Aorta (tissue), 5 donors: Measurements from ENCODE around the gene FAT1. TPM values are rescaled to one million over a fixed set of nuclear protein-coding genes. Genes with fewer than 3 reads are reported as not detected.

Experiments used
- ATAC-seq: fragments of 200-7000 bp; cut with Tn5 transposase; one replicate; pipeline ENCODE4 v1.9.1; 2022; ENCODE audit warnings: moderate library complexity; ENCODE audit not compliant: low FRiP score
- DNase-seq, 2 donors: peaks; one replicate each; pipeline ENCODE4 v3.0.0-alpha.2; 2020
- H3K27ac ChIP-seq, 2 donors: one replicate each; pipeline ENCODE4 v1.5.1; 2013; ENCODE audit warnings: low read length in 2 of 2, mild to moderate bottlenecking in 2 of 2, moderate library complexity in 2 of 2, control low read depth in 1 of 2, inconsistent platforms in 1 of 2, low read depth in 1 of 2
- H3K27me3 ChIP-seq, 2 donors: one replicate each; pipeline ENCODE4 v1.6.1; 2013; ENCODE audit warnings: control low read depth in 1 of 2, low read length in 1 of 2, mild to moderate bottlenecking in 1 of 2, moderate library complexity in 1 of 2; ENCODE audit not compliant: insufficient read depth in 2 of 2, control insufficient read depth in 1 of 2
- H3K36me3 ChIP-seq, 2 donors: one replicate each; pipeline ENCODE4 v1.6.1; 2013; ENCODE audit warnings: control low read depth in 1 of 2, low read length in 1 of 2, mild to moderate bottlenecking in 1 of 2; ENCODE audit not compliant: insufficient read depth in 2 of 2, control insufficient read depth in 1 of 2
- H3K4me1 ChIP-seq, 2 donors: one replicate each; pipeline ENCODE4 v1.6.1; 2013; ENCODE audit warnings: low read length in 2 of 2, control low read depth in 1 of 2, mild to moderate bottlenecking in 1 of 2, moderate library complexity in 1 of 2; ENCODE audit not compliant: insufficient read depth in 2 of 2, control insufficient read depth in 1 of 2
- H3K4me3 ChIP-seq, 2 donors: one replicate each; pipeline ENCODE4 v1.5.1; 2013; ENCODE audit warnings: low read length in 2 of 2, control low read depth in 1 of 2, mild to moderate bottlenecking in 1 of 2
- H3K9me3 ChIP-seq: one replicate; pipeline ENCODE4 v1.6.1; 2013; ENCODE audit warnings: mild to moderate bottlenecking, low read length; ENCODE audit not compliant: control insufficient read depth
- WGBS, 2 donors: extraction: QIAGEN DNeasy Blood & Tissue Kit; methylation state at CpG; one replicate each; pipeline ENCODE4 v1.1.7; 2013; 5-methylcytosine and 5-hydroxymethylcytosine counted together
- intact Hi-C, 2 donors: fragments of 100-400 bp; cut with DNase I; formaldehyde crosslinking; loops; one replicate each; pipeline versions ENCODE4 v1.14.2 to v1.15.0; 2022
- polyA plus RNA-seq, 2 donors: library from polyadenylated mRNA; stranded (reverse); fragments of 200-250 nt; gene quantifications; one replicate each; pipeline ENCODE4 v1.2.3, GENCODE V29; 2013
- total RNA-seq, 2 donors: library from RNA; stranded (reverse); fragmentation: NEBNext Ultra II Directional; extraction: Animal tissue kit (Norgen Biotek cat#: 25700); gene quantifications; one replicate each; pipeline ENCODE4 v1.2.1, GENCODE V29; 2021
- donor health status: healthy with polysubstance abuse.
- donor health status: Bipolar disorder and iron deficiency.
- donor health status: DM: no; HTN: no; CAD: no.
- donor health status: DM: no; HTN: no; CAD: no.
- donor health status: DM: yes; HTN: yes; CAD: no.

FAT1 gene
- total and polyA plus RNA-seq, 4 donors, result 23.5 to 106 (median 68.2) TPM

DNA sequence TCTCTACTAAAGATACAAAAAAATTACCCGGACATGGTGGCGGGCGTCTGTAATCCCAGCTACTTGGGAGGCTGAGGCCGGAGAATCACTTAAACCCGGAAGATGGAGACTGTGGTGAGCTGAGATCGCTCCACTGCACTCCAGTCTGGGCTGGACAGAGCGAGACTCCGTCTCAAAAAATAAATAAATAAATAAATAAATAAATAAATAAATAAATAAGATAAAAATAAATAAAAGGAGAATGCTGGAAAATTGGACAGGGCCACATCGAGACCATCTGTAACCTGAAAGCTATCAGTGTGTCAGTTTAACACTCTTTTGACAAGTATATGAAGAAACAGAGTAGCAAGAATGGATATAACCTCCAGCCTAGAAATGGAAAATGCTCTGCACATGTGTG lies 15.7 kb upstream of the FAT1 start:
- intact Hi-C loops, result no loop called here
- Histone ChIP-seq H3K27me3 (no peaks in the 10 kb centered on the region), H3K4me1 (no peaks in the 10 kb centered on the region), H3K9me3 (no peaks in the 10 kb centered on the region), H3K36me3 (no peaks in the 10 kb centered on the region), H3K4me3 (no peak overlapping the region), H3K27ac (no peak overlapping the region)
- 93 to 98% methylated on average over 9 of the region's 9 CpGs for WGBS, 2 donors
- ATAC-seq (no peak), DNase-seq (no peak)

DNA sequence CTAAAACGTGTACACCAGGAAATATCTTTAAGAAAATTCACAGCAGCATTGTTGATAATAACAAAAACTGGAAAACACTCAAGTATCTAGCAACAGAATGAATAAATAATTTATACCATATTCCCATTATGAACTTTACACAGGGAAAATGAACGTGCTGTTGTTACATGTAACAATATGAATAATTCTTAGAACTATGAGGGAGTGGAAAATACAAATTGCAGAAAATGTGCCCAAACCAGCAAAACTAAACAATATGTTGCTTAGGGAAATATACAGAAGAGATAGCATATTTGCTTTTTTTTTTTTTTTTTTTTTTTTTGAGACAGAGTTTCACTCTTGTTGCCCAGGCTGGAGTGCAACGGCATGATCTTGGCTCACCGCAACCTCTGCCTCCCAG lies 14.8 kb upstream of the FAT1 start:
- H3K9me3 ChIP-seq, result no peaks in the 10 kb centered on the region
- ATAC-seq (no peak), DNase-seq (no peak)
- no peaks in the 10 kb centered on the region for H3K4me1 ChIP-seq
- no peak overlapping the region for H3K4me3 ChIP-seq
- intact Hi-C loops, result no loop called here
- no peaks in the 10 kb centered on the region for H3K36me3 ChIP-seq
- no peaks in the 10 kb centered on the region for H3K27me3 ChIP-seq
- H3K27ac ChIP-seq, result no peak overlapping the region
- 86 to 88% methylated on average over 4 of the region's 4 CpGs for WGBS, 2 donors

DNA sequence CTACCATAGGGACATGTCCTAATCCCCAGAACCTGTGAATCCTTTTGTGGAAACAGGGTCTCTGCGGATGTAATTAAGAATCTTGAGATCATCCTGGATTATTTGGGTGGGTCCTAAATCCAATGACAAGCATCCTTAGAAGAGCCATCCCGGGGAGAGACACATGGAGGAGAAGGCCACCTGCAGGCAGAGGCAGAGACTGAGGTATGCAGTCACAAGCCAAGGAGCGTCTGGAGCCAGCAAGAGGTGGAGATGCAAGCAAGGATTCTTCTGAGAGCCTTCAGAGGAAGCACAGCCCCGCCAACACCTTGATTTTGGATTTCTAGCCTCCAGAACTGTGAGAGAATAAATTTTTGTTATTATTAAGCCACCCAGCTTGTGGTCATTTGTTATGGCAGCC lies 13.8 kb upstream of the FAT1 start:
- Histone ChIP-seq H3K9me3 (no peaks in the 10 kb centered on the region), H3K4me1 (no peaks in the 10 kb centered on the region), H3K4me3 (no peak overlapping the region), H3K27ac (no peak overlapping the region), H3K36me3 (no peaks in the 10 kb centered on the region), H3K27me3 (no peaks in the 10 kb centered on the region)
- WGBS, 2 donors, result 93% methylated on average over 4 of the region's 4 CpGs
- DNase-seq, result no peak
- ATAC-seq, result no peak
- intact Hi-C loops, result no loop called here

DNA sequence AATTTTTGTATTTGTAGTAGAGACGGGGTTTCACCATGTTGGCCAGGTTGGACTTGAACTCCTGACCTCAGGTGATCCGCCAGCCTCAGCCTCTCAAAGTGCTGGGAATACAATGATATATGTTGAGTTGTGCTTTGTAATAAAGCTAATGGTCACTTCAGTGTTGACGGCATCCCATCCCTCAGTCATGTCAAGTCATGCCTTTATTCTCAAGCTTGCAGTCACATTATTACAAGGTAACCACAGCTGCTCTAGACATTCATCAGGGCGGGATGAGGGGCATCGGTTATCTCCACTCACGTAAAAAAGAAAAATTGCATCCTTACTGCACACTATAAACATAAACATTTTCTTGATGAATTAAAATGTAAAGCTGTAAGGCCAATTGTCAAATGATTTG lies 12.8 kb upstream of the FAT1 start:
- 96% methylated on average over 6 of the region's 6 CpGs for WGBS, 2 donors
- Histone ChIP-seq H3K36me3 (no peaks in the 10 kb centered on the region), H3K9me3 (no peaks in the 10 kb centered on the region), H3K27me3 (no peaks in the 10 kb centered on the region), H3K27ac (no peak overlapping the region), H3K4me1 (no peaks in the 10 kb centered on the region), H3K4me3 (no peak overlapping the region)
- no peak for ATAC-seq
- intact Hi-C loops, result no loop called here
- no peak for DNase-seq

DNA sequence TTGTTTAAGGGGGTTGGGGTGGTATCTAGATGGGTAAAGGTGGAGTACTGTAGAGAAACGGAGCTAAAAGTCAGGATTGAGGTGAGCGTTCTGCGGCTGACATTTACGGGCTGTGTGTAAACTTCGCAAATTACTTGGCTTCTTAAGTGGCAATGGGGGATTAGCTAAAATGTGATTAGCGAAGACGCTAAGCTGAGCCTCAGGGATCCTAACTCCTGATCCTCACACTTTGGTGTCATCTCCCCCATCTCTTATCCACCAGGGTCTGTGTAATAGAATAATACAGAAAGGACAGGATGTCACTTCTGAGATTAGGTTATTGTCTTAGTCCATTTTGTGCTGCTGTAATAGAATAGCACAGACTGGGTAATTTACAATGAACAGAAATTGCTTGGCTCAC lies 10.6 kb upstream of the FAT1 start:
- DNase-seq (no peak), ATAC-seq (no peak)
- H3K27me3 ChIP-seq, result no peaks in the 10 kb centered on the region
- intact Hi-C loops, result no loop called here
- H3K4me3 ChIP-seq, result no peak overlapping the region
- no peaks in the 10 kb centered on the region for H3K9me3 ChIP-seq
- no peaks in the 10 kb centered on the region for H3K36me3 ChIP-seq
- no peaks in the 10 kb centered on the region for H3K4me1 ChIP-seq
- H3K27ac ChIP-seq, result no peak overlapping the region
- WGBS, 2 donors, result 97% methylated on average over 7 of the region's 7 CpGs

DNA sequence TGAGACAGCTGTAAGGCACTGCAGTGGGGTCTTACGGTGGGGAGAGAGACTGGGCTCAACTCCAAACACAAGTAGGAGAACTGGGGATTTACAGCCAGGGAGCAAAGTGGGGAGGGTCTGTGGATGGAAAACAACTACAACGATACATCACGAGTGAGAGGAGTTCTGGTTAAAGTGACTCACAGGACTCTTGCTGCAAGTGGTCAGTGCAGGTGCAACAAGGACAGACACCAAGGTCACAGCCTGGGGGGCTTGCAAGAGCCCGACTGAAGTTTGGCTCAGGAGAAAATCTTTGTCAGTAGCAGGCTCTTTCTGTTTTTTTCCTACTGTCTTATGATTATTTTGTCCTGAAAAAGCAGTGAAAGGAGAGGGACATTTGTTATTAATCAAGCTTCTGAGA lies 10.1 kb upstream of the FAT1 start:
- intact Hi-C loops, result no loop called here
- 61 to 68% methylated on average over 4 of the region's 4 CpGs for WGBS, 2 donors
- DNase-seq, result no peak
- H3K27ac ChIP-seq, result no peak overlapping the region
- ATAC-seq, result no peak
- no peaks in the 10 kb centered on the region for H3K36me3 ChIP-seq
- no peak overlapping the region for H3K4me3 ChIP-seq
- H3K9me3 ChIP-seq, result no peaks in the 10 kb centered on the region
- no peaks in the 10 kb centered on the region for H3K27me3 ChIP-seq
- H3K4me1 ChIP-seq, result no peaks in the 10 kb centered on the region

DNA sequence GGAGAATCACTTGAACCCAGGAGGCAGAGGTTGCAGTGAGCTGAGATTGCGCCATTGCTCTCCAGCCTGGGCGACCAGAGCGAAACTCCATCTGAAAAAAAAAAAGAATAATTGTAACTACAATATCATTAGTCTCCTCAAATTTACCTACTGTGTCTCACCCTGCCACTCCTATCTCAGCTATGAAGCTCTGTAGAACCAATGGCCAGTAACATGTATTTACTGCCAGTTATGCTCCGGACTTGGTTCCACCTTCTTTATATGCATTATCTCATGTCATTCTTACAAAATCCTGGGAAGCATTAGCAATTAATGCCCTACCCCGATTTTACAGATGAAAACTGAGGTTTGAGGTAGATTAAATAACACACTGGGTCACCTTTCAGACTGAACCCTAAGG lies 7.0 kb upstream of the FAT1 start:
- WGBS, 2 donors, result 94 to 96% methylated on average over 5 of the region's 5 CpGs
- H3K36me3 ChIP-seq, result no peaks in the 10 kb centered on the region
- intact Hi-C loops, result no loop called here
- no peak for DNase-seq
- H3K4me1 ChIP-seq, result no peaks in the 10 kb centered on the region
- no peaks in the 10 kb centered on the region for H3K27me3 ChIP-seq
- ATAC-seq, result no peak
- H3K4me3 ChIP-seq, result no peak overlapping the region
- no peak overlapping the region for H3K27ac ChIP-seq
- no peaks in the 10 kb centered on the region for H3K9me3 ChIP-seq

DNA sequence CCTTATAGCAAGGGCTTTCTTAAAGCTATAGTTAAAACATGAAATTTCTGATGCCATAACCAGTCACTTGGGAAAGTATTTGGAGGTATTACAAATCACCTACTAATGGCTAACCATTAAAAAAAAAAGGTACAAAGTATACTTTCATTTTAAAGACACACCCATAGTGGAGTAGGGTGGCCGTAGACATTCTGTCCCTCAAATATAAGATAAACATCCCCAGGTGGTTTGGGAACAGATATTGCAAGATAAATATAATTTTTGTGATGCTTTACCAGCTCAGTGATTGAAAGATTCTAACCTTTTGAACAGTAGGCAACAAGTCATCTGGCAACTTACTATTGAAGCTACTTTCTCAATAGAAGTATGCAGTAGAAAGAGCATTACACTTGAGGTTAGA lies 6.2 kb upstream of the FAT1 start:
- Histone ChIP-seq H3K4me3 (no peak overlapping the region), H3K27ac (no peak overlapping the region), H3K9me3 (no peaks in the 10 kb centered on the region), H3K4me1 (no peaks in the 10 kb centered on the region), H3K27me3 (no peaks in the 10 kb centered on the region), H3K36me3 (no peaks in the 10 kb centered on the region)
- no peak for ATAC-seq
- intact Hi-C loops, result loop anchor here (5.0 to 10.0 kb wide), 7 partner anchors 115 to 1642 kb away; no protein-coding TSS in a partner anchor
- 90 to 94% methylated on average over 1 of the region's 1 CpG for WGBS, 2 donors
- DNase-seq, result no peak

DNA sequence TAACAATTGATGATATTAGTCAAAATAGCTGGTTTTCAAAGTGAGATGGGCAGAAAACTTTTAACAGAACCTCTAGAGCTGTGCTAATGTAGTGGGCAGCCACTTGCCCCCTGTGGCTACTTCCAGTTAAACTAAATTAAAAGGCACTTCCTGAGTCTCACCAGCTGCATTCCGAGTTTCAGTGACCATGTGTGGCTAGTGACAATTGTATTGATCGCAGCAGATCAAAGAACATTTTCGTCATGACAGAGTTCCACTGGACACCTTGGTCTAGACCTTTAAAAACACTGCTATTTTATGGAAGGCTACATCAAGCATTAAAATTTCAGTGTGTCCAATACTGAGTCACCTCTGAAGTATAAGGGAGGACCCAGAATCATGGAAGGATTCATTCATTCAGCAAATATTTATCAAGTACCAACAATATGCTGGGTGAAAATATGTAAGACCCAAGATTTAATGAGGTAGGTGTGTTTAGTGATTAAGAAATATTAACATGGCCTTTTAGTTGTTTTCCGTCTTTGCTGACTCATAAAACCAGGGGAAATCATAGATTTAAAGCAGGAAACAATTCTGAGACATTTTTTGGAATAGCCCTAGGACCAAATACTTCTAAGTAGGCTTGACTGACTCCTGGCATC lies 5.1 kb upstream of the FAT1 start:
- Histone ChIP-seq H3K4me1 (no peaks in the 10 kb centered on the region), H3K27ac (no peak overlapping the region), H3K4me3 (no peak overlapping the region), H3K9me3 (no peaks in the 10 kb centered on the region), H3K27me3 (no peaks in the 10 kb centered on the region), H3K36me3 (no peaks in the 10 kb centered on the region)
- DNase-seq, result no peak
- intact Hi-C loops, result loop anchor here (5.0 to 10.0 kb wide), 7 partner anchors 116 to 1644 kb away; no protein-coding TSS in a partner anchor
- no peak for ATAC-seq
- WGBS, 2 donors, result 65 to 66% methylated on average over 4 of the region's 4 CpGs
